GM12891 (cell line): ENCODE measurements around the gene UTRN.

Experiments used
- PAX5 ChIP-seq: IDR thresholded peaks from 2 replicates; pipeline ENCODE4 v1.6.1; 2011; ENCODE audit warnings: low read length, moderate library complexity, mild to moderate bottlenecking; ENCODE audit not compliant: insufficient read depth, severe bottlenecking
- POLR2A ChIP-seq: IDR thresholded peaks from 2 replicates; pipeline ENCODE4 v1.6.1; 2011; ENCODE audit warnings: low read depth, low read length, control low read depth
- POLR2AphosphoS5 ChIP-seq: IDR thresholded peaks from 2 replicates; pipeline ENCODE4 v1.6.1; 2011; ENCODE audit warnings: low read depth, low read length, control low read depth
- SPI1 ChIP-seq: IDR thresholded peaks from 2 replicates; pipeline ENCODE4 v1.6.1; 2011; ENCODE audit warnings: low read depth, low read length, control low read depth
- TAF1 ChIP-seq: IDR thresholded peaks from 2 replicates; pipeline ENCODE4 v1.6.1; 2011; ENCODE audit warnings: low read depth, low read length, control low read depth

DNA sequence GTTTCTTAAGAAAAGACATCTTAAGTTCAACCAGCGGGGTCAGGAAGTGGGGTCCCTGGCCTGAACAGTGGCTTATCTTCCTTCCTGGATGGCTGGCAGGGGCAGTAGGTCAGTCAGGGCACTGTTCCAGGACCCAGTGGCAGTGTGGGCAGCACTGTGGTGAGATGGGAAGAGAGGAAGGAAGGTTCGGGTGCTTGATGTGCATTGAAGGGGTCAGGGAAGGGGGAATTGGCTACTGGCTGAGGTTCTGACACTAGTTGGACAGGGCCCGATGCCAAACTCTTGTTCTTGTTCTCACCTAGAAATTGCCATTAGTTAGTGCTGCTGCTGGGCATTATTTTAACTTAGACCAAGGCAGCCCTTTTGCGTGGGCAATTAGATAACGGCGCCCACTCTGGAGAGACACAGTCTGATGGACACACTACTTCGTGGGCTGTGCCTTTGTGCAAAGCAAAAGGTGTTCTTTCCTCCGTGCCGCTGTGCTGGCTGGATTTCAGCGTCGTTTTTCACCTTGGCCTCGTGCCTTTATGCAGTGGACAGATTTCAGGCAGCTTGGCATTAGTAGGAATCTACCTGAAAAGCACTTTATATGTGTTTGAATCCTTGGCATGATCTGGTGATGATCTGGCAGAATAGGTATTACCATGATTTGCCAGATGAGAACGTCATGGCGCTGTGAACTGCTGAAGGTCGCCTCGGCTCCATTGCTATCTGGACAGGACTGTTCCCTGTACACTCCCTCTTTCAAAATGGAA, 30.3 kb downstream of the UTRN start:
- no peak for TF ChIP-seq POLR2AphosphoS5
- TF ChIP-seq POLR2A, result no peak
- TF ChIP-seq SPI1, result no peak
- no peak for TF ChIP-seq TAF1
- no peak for TF ChIP-seq PAX5
